Embryonic facial prominence (tissue), 1 donor: ENCODE measurements around the gene SUPT20HL1.

Experiments
- DNase-seq: peaks from one replicate; pipeline ENCODE4 v3.0.0-alpha.2; 2016; ENCODE audit errors: extremely low spot score

SUPT20HL1 gene

DNA sequence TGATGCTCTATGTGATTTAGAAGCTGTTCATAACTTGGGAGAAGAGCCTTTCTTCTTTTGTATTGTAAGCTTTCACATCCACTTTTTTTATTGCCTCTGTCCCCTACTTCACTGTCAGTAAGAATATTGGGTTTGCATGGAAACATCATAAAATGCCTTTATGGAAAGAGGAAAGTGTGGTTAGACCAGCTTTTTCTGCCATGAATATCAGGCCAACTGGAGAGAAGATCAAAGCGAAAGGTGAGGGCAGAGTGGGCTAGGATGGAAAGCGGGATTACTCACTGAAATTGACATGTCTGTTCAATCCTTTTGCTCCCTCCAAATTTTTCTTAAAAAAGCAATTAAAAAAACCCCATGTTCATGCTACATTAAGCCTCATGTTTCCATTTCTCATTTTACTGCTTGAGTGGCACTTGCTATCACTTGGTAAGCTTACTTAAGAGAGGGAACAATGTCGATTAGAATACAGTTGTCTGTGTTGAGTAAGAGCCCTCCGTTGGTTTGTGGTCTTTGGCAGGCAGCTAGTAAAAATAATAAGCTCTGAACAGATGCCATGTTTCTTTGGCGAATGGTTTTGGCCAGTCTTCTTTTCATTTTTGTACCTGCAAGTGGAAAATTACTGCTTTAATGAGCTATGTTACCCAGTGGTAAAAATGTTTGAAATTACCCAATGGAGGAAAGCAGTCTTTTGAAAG is 35.9 kb downstream of the SUPT20HL1 start:
- DNase-seq = no peak

GRCh38 chrX:24396931-24397279 is 36.5 kb downstream of the SUPT20HL1 start:
- DNase-seq = no peak

DNA sequence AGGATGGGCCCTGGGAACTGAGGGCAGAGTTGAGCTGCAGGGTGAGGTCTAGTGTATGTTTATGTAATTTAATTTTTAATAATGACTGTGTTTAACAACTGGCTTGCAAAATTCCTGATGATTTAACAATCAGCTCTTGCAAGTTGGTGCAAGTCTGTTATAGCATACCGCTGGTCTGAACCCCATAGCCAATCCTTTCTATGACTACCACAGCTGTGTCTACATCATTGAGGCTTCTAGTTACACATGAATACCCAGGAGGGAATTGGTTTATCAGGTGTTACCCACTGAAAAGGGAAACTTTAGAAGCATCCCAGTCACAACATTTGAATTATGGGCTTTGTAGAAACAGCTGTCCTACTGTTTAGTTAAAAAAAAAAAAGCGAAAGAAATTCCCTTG is 38.3 kb downstream of the SUPT20HL1 start:
- no peak for DNase-seq

- no peak for DNase-seq
These were observed 39.1 kb downstream of the SUPT20HL1 start for GRCh38 chrX:24399550-24399949.

GRCh38 chrX:24405959-24406358 is 45.5 kb downstream of the SUPT20HL1 start:
- DNase-seq = no peak
